GM11168 (cell line): ENCODE data around the gene MYO16.
"Not testable (repeated sequence)": the region's sequence is repeated elsewhere in the genome, so short reads cannot be mapped to it uniquely, and the experiment has no call there.

ENCODE experiments used
- in situ Hi-C: fragments of 300-500 bp; cut with MboI; formaldehyde crosslinking; loops from one replicate; pipeline ENCODE4 v1.12.0; 2022; ENCODE audit warnings: low sequenced_read_pairs; ENCODE audit not compliant: unreplicated experiment

The MYO16 gene

DNA sequence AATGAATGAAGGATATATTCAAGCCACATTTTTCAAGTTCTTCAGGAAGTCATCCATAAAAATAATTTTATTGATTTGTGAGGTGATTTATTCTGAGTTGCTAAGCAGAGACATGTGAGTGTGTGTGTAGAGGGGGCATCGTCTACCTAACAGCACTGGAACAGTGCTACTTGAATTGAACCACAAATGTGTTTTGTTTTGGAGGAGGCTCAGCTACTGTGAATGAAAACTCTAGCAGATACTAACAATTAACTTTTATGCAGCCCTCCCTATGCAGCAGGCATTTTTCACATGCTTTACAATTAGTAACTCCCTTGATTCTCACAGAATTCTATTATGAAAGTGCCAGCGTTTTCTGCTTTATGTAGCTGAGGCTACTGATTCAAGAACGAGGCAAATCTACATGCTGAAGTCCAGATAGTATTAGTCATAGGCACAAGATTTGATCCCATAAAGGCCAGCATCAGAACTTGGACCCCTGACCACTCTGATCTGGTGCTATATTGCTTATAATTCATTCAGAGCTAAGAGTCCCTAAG lies 103.7 kb downstream of the MYO16 start:
- in situ Hi-C loops, result no loop called here

DNA sequence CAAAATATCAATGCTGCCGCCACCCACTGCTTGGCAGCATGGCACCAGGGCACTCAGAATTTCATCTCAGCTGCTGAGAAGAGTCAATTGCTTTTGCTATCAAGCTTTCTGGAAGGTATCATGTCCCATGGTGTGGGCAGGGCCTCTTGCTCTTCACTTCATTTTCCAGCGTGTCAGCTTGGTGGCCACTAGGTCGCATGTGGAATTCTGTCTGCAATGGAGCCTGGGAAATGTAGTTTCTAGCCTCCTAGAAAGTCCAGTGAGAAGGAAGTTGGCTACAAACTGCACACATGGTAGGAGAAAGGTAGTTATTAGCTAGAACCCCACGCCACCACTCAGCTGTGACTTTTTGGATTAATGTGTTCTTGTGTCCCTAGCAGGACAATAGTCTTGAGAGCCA lies 105.3 kb downstream of the MYO16 start:
- in situ Hi-C loops, result no loop called here

GRCh38 chr13:108741930-108742329 lies 112.5 kb downstream of the MYO16 start:
- in situ Hi-C loops, result no loop called here

DNA sequence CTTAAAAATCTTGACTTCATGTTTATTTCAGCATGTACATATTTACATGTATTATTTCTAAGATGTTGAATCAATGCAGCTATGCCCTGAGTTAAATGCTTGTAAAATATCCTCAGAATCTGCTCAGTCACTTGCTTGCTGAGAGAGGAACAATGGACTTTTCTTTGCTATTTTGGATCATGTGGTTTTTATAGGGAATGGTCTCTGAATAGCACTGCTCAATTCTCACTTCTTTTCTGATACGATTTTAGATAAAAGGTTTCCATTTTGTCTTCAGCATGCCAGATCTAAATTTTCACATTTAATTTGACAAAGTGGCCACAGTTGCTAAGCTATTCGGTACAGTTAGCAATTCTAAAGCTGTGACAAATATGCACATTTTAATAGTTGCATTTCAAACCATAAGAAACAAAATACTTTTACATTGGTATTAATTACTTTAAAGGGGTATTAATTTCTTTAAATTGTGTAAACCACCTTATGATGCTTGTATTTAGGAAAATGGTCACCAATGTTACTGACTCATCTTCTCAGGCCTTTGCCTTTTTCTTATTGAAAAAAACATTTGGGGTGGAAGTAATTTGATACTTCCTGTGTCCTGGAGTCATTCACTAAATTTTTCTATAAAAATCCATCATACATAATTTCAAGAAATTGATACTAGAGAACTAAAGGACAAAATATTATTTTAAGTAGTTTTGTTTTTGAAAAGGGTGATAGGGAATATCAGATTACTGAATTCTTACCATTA lies 113.5 kb downstream of the MYO16 start:
- in situ Hi-C loops, result no loop called here

GRCh38 chr13:108743522-108743921 lies 114.1 kb downstream of the MYO16 start:
- in situ Hi-C loops, result no loop called here

DNA sequence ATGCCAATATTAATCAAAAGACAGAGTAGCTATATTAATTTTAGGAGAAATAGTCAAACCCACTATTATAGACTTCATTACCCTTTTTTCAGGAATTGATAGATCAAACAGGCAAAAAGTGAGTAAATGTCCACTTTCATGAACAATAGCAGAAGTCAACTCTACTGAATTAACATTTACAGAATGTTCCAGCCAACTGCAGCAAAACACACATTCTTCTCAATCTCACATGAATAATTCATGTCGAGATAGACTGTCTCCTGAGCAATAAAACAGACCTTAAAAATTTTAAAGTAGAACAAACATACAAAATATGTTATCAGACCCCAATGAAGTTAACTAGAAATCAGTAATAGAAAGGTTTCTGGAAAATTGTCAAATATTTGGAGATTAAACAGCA lies 118.4 kb downstream of the MYO16 start:
- in situ Hi-C loops, result no loop called here

DNA sequence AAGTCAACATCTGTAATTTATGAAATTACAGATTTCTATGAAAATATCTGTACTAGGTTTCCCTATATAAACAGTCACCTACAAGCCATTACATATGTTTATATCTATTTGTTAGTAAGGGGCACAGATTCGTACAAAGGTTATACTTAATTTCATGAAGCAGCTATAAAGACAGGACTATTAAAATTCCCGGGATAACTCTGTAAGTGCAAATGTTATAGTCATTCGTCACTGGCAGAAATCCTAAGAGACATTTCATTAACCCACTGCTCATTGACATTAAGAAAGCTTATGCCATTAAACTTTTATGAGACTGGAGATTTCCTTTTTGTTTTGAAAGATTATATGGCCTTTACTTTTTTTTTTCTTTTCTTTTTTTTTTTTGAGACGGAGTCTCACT lies 122.9 kb downstream of the MYO16 start:
- in situ Hi-C loops, result no loop called here

DNA sequence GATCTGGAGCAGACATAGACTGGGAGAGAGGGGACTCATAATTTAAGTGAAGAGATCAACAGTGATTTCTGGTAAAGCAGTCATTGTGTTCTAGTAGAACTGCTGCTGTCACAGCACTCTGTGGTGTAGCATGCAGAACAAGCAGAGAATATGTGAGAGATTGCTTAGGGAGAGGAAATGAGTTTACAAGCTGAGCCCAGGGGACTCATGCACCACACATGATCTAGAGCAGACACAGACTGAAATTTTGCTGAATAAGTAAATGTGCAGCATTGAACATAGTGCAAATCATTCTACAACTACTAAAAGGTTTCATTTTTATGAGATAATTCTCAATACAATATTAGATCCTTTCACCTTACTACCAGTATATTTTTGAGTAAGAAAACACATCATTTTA lies 125.7 kb downstream of the MYO16 start:
- in situ Hi-C loops, result no loop called here

GRCh38 chr13:108760129-108760528 lies 130.7 kb downstream of the MYO16 start:
- in situ Hi-C loops, result no loop called here

DNA sequence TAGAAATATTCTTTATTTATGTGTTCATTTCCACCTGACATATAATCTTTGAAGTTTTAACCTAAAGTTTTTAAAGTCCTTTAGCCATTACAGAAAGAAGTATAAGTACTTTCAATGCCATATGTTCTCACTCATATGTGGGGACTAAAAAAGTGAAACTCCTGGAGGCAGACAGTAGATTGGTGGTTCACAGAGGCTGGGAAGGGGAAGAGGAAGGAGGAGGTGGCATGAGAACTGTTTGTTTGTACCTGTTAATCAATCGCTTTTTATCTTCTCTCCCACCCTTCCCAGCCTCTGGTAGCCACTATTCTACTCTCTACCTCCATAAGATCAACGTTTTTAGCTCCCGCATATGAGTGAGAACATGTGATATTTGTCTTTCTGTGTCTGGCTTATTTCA lies 131.1 kb downstream of the MYO16 start:
- in situ Hi-C loops, result no loop called here

GRCh38 chr13:108768035-108768434 lies 138.6 kb downstream of the MYO16 start:
- in situ Hi-C loops, result no loop called here

DNA sequence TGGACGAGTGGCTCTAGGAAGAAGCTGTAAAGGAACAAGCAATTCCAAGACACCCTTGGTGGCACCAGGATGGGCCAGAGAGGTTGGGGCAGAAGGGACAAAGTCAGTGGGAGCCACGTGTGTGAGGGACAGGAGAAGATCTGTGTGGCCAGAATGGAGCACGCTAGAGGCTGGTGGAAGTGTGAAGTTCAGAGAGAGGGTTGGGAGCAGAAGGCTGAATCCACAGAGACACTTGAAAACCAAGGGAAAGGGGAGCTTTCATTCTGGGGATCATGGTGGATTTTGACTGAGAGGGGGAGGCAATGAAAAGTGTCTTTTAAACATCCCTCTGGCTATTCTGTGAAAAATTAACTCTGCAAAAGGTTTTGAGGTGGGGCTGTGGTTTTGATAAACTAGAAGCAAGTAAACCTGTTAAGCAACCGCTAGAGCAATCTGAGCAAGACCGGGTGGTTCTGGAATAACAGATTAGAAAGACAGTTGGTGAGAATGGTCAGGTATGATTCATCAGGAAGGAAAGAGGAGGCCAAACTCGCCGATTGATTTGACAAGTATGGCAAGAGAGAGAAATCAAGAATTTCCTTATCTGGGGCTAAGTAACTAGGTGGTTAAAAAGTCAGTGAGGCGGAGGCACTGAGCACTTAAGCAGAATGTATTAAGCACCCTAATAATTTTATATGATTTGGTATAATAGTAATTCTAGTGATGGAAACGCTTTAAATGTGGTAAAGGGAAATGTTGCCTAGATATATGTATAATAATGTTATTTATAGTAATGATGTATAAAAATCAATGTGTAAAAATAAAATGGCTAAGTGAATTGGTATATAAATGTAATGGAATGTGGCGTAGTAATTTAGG lies 140.0 kb downstream of the MYO16 start:
- in situ Hi-C loops, result no loop called here

- in situ Hi-C loops, result no loop called here
These were observed 146.2 kb downstream of the MYO16 start for GRCh38 chr13:108775597-108775996.

DNA sequence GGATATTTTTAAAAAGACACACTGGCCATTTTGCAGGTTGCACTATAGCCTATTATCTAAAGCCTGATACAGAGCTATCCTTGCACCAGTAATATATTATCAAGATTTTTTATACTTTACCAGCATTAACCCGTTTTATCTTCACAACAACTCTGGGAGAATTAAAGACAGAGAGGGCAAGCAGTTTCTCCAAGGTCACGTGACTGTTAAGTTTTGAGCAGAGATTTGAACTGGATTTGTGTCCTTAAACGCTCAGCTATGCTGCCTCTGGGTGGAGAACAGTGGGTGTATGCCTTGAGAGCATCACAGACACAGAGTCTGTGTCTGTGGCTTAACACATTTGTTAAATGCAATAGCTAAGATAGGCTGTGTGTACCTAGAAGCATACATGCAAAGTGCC lies 147.2 kb downstream of the MYO16 start:
- in situ Hi-C loops, result no loop called here

DNA sequence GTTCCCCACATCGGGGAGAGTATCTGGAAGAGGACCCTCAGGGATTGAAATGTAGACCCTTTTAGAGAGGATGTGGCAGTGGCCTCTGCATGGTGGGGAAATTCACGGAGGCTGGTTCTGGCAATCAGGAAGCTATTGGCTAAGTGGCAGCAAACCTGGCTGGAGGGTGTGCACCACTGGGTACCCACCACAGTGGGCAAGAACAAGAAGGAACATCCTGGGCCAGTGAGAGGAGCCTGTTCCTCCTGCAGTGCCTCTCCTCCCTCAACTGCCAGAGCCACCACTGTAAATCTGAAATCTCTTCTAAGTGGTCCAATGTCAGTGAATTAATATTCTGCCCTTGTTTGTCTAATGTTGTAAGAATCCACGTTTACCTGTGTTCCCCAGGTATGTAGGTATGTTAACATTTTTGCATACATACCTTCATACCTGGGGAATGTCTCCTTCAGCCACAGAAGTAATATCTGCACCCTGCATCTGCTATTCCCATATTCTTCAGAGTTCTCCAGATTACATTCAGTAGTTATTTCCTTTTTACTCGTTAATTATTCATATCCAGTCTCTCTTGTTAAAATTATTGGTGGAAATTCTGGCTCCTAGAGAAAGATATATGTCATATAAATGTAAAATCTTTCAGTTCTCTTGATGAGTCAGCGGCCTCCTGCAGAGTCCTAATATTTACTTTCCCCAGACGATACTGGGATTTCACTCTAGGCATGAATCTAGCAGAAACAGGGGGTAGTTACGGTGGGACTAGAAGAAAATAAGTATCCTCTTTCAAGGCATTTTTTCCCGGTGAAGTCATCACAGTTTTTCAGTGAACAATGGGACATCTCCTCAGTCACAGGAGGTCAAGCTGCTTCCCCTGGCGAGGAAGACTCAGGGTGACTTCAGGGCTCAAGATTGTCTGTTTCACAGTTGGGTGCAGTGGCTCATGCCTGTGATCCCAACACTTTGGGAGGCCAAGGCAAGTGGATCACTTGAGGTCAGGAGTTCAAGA lies 148.3 kb downstream of the MYO16 start:
- in situ Hi-C loops, result no loop called here

- in situ Hi-C loops, result no loop called here
These were observed 149.9 kb downstream of the MYO16 start for GRCh38 chr13:108779308-108779707.

- in situ Hi-C loops, result no loop called here
These were observed 151.3 kb downstream of the MYO16 start for GRCh38 chr13:108780706-108781105.

- in situ Hi-C loops, result no loop called here
These were observed 151.9 kb downstream of the MYO16 start for GRCh38 chr13:108781312-108781711.

- in situ Hi-C loops, result not testable (repeated sequence)
These were observed 153.1 kb downstream of the MYO16 start for GRCh38 chr13:108782480-108782879.

DNA sequence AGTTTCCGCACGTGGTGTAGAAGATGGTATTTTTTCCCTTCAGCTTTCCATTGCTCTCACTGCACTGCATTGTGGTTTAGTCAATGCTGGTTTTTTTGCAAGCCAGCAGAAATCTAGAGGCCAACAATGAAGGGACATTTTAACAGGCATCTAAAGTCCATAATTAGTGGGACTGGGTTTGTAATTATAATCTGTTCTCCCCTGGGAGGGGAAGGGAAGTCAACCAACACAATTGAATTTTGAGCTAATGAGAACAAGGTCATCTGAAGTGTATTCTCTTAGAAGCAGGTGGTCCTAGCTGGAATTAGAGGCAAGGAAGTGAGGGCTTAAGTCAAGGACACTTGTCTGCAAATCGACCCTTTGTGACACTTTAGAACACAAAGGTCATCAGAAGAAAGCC lies 156.4 kb downstream of the MYO16 start:
- in situ Hi-C loops, result no loop called here
